Activated naive CD8-positive, alpha-beta T cell treated with anti-CD3 and anti-CD28 coated beads for 36 hours (primary cell): ENCODE results near the gene PSTPIP1. TPM values are rescaled to one million over a fixed set of nuclear protein-coding genes. Genes with fewer than 3 reads are reported as not detected.
"Not testable (repeated sequence)": the region's sequence is repeated elsewhere in the genome, so short reads cannot be mapped to it uniquely, and the experiment has no call there.

ENCODE experiments used
- DNase-seq: peaks from one replicate; pipeline ENCODE4 v3.0.0; 2021
- H3K27ac Mint-ChIP-seq: one replicate; pipeline ENCODE4 v1.8.0; 2022; ENCODE audit warnings: mild to moderate bottlenecking, moderate library complexity, mixed read lengths
- H3K27me3 Mint-ChIP-seq: one replicate; pipeline ENCODE4 v1.8.0; 2022; ENCODE audit warnings: mild to moderate bottlenecking, mixed read lengths
- H3K36me3 Mint-ChIP-seq: one replicate; pipeline ENCODE4 v1.8.0; 2021; ENCODE audit warnings: mild to moderate bottlenecking, mixed read lengths
- H3K4me1 Mint-ChIP-seq: one replicate; pipeline ENCODE4 v1.8.0; 2021; ENCODE audit warnings: mixed read lengths
- H3K4me3 Mint-ChIP-seq: one replicate; pipeline ENCODE4 v1.8.0; 2022; ENCODE audit warnings: mild to moderate bottlenecking, moderate library complexity, mixed read lengths
- H3K9me3 Mint-ChIP-seq: one replicate; pipeline ENCODE4 v1.8.0; 2022; ENCODE audit warnings: mixed read lengths
- total RNA-seq, 2 experiments: library from RNA; stranded (reverse); gene quantifications; one replicate each; pipeline ENCODE4 v1.2.3, GENCODE V29; 2021

The PSTPIP1 gene
- total RNA-seq, result 10 to 100 TPM; 93.4 to 94.5 TPM

- peak within 1 kb of the TSS; percentile 95 for H3K4me3 Mint-ChIP-seq
- H3K9me3 Mint-ChIP-seq, result peaks cover 2% of the 10 kb centered on the region
- peak within 1 kb of the TSS; percentile 95 for H3K27ac Mint-ChIP-seq
- peaks cover 32% of the 10 kb centered on the region for H3K36me3 Mint-ChIP-seq
- H3K4me1 Mint-ChIP-seq, result peaks cover 55% of the 10 kb centered on the region
- DNase-seq, result peak; percentile 77
- H3K27me3 Mint-ChIP-seq, result no peaks in the 10 kb centered on the region
Observed at GRCh38 chr15:76994971-76995945, at the start of gene PSTPIP1. Gene PSTPIP1, plus strand, starts transcription at chr15:76995126. Its CDS starts 448 bp downstream, at chr15:76995574.

- no peak overlapping the region for H3K4me3 Mint-ChIP-seq
- no peaks in the 10 kb centered on the region for H3K27me3 Mint-ChIP-seq
- peaks cover 2% of the 10 kb centered on the region for H3K4me1 Mint-ChIP-seq
- no peaks in the 10 kb centered on the region for H3K9me3 Mint-ChIP-seq
- DNase-seq, result no peak
- H3K36me3 Mint-ChIP-seq, result peaks cover 27% of the 10 kb centered on the region
- no peak overlapping the region for H3K27ac Mint-ChIP-seq
Observed at GRCh38 chr15:76945494-76946093, 49.3 kb upstream of the PSTPIP1 start.

DNA sequence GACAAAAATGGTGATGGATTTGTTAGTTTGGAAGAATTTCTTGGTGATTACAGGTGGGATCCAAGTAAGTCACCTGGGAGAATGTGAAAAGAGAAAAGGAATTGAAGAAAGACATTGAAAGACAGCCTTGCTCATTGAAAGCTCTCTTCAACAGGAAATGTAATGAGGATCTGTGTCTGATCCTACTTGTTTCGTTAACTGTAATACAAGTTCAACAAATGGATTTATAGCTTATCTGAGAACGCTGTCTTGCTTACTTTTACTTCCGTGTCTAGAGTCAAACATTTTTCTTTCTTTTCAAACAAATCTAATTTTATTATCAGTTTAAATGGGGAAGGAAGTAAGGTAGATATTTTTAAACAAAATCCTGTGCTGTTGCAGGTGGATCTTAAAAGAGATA lies 47.5 kb upstream of the PSTPIP1 start:
- no peak for DNase-seq
- H3K9me3 Mint-ChIP-seq, result no peaks in the 10 kb centered on the region
- peaks cover 8% of the 10 kb centered on the region for H3K4me1 Mint-ChIP-seq
- peaks cover 29% of the 10 kb centered on the region for H3K36me3 Mint-ChIP-seq
- H3K27ac Mint-ChIP-seq, result peak overlapping the region; percentile 18
- H3K27me3 Mint-ChIP-seq, result no peaks in the 10 kb centered on the region
- no peak overlapping the region for H3K4me3 Mint-ChIP-seq

DNA sequence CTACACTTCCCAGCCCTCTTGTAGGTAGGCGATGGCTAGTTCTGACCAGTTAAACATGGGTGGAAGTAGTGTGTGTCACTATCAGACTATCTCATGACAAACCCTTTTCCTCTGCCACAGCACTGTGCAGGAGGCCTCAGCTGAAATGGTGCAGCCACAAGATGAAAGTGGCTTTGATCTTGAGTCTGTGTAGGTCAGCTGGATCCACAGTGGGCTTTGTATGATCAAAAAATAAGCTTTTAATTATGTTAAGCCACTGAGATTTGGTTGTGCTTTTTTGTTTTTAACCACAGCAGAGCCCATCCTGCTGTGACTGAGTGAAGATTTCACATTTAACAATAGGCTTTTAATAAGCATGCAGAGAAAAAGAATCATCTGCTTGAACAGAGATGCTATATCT lies 43.7 kb upstream of the PSTPIP1 start:
- H3K36me3 Mint-ChIP-seq, result peaks cover 16% of the 10 kb centered on the region
- H3K4me3 Mint-ChIP-seq, result no peak overlapping the region
- DNase-seq, result no peak
- H3K9me3 Mint-ChIP-seq, result no peaks in the 10 kb centered on the region
- no peaks in the 10 kb centered on the region for H3K27me3 Mint-ChIP-seq
- peaks cover 11% of the 10 kb centered on the region for H3K4me1 Mint-ChIP-seq
- no peak overlapping the region for H3K27ac Mint-ChIP-seq

- Mint-ChIP-seq H3K9me3 (no peaks in the 10 kb centered on the region), H3K27ac (no peak overlapping the region), H3K4me1 (peaks cover 9% of the 10 kb centered on the region), H3K27me3 (no peaks in the 10 kb centered on the region), H3K4me3 (no peak overlapping the region), H3K36me3 (peaks cover 5% of the 10 kb centered on the region)
- DNase-seq, result no peak
Observed at GRCh38 chr15:76953913-76954312, 41.0 kb upstream of the PSTPIP1 start.

- no peaks in the 10 kb centered on the region for H3K9me3 Mint-ChIP-seq
- peaks cover 9% of the 10 kb centered on the region for H3K4me1 Mint-ChIP-seq
- H3K27me3 Mint-ChIP-seq, result no peaks in the 10 kb centered on the region
- H3K27ac Mint-ChIP-seq, result no peak overlapping the region
- no peak for DNase-seq
- H3K4me3 Mint-ChIP-seq, result no peak overlapping the region
- H3K36me3 Mint-ChIP-seq, result peaks cover 5% of the 10 kb centered on the region
Observed at GRCh38 chr15:76954744-76955143, 40.2 kb upstream of the PSTPIP1 start.

- Mint-ChIP-seq H3K36me3 (no peaks in the 10 kb centered on the region), H3K27me3 (peaks cover 4% of the 10 kb centered on the region), H3K9me3 (no peaks in the 10 kb centered on the region), H3K27ac (no peak overlapping the region), H3K4me1 (no peaks in the 10 kb centered on the region), H3K4me3 (no peak overlapping the region)
- no peak for DNase-seq
Observed at GRCh38 chr15:76961268-76962011, 33.5 kb upstream of the PSTPIP1 start.

DNA sequence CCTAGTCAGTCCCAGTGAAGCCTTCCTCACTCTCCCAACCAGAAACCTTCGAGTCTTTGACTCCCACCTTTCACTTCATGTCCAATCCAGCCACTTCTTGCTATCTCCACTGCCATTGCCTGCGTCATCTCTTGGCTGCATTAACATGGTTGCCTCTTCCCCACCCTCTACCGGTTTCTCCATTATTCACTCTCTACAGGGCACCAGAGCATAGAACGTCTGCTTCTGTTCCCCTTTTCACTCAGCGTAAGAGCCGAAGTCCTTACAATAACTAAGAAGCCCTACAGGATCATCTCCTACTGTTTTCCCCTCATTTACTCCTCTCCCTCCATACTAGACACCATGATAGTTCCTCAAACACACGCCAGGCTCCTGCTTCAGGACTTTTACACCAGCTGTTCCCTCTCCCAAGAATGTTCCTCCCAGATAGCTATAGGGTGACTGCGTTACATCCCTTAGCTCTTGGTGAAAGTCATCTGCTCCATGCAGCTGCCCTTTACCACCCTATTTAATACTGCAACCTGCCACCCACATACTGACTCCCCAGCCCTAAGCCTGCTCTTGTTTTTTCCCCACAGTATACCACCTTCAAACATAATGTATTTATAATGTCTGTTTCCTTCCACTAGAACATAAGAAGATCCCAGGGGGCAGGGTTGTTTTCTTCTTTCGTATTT lies 32.5 kb upstream of the PSTPIP1 start:
- no peaks in the 10 kb centered on the region for H3K4me1 Mint-ChIP-seq
- no peak overlapping the region for H3K4me3 Mint-ChIP-seq
- peaks cover 4% of the 10 kb centered on the region for H3K27me3 Mint-ChIP-seq
- no peak overlapping the region for H3K27ac Mint-ChIP-seq
- DNase-seq, result no peak
- H3K36me3 Mint-ChIP-seq, result no peaks in the 10 kb centered on the region
- no peaks in the 10 kb centered on the region for H3K9me3 Mint-ChIP-seq

GRCh38 chr15:76963596-76963995 lies 31.3 kb upstream of the PSTPIP1 start:
- Mint-ChIP-seq H3K9me3 (no peaks in the 10 kb centered on the region), H3K36me3 (no peaks in the 10 kb centered on the region), H3K27ac (no peak overlapping the region), H3K4me3 (no peak overlapping the region), H3K27me3 (peaks cover 4% of the 10 kb centered on the region), H3K4me1 (no peaks in the 10 kb centered on the region)
- no peak for DNase-seq

DNA sequence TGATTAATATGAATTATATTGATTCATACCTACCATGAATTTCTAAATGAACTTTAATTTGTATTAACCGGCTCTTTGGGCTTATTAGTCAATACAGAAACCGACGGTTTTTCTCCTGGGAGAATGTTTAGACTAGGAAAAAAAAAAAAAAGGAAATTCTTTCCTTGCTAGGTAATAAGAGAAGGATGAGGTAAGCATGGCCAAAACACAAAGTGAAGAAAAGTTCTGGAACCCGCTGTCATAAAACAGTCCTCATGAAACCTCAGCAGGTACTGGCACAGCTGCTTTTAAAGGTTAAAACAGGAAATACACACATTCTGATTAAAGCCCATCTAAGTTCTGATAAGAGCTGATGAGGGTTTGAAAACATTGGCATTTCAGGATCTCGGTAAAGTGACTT lies 30.8 kb upstream of the PSTPIP1 start:
- H3K27me3 Mint-ChIP-seq, result peaks cover 4% of the 10 kb centered on the region
- H3K4me3 Mint-ChIP-seq, result no peak overlapping the region
- no peak for DNase-seq
- no peaks in the 10 kb centered on the region for H3K9me3 Mint-ChIP-seq
- H3K4me1 Mint-ChIP-seq, result no peaks in the 10 kb centered on the region
- H3K27ac Mint-ChIP-seq, result no peak overlapping the region
- H3K36me3 Mint-ChIP-seq, result no peaks in the 10 kb centered on the region

GRCh38 chr15:76966051-76966450 lies 28.9 kb upstream of the PSTPIP1 start:
- H3K4me1 Mint-ChIP-seq, H3K9me3 Mint-ChIP-seq, DNase-seq, H3K27ac Mint-ChIP-seq, H3K4me3 Mint-ChIP-seq, H3K36me3 Mint-ChIP-seq, H3K27me3 Mint-ChIP-seq: not testable (repeated sequence)

GRCh38 chr15:76967067-76967466 lies 27.9 kb upstream of the PSTPIP1 start:
- Mint-ChIP-seq H3K27me3 (peaks cover 4% of the 10 kb centered on the region), H3K4me1 (no peaks in the 10 kb centered on the region), H3K4me3 (no peak overlapping the region), H3K9me3 (no peaks in the 10 kb centered on the region), H3K27ac (no peak overlapping the region), H3K36me3 (no peaks in the 10 kb centered on the region)
- no peak for DNase-seq

DNA sequence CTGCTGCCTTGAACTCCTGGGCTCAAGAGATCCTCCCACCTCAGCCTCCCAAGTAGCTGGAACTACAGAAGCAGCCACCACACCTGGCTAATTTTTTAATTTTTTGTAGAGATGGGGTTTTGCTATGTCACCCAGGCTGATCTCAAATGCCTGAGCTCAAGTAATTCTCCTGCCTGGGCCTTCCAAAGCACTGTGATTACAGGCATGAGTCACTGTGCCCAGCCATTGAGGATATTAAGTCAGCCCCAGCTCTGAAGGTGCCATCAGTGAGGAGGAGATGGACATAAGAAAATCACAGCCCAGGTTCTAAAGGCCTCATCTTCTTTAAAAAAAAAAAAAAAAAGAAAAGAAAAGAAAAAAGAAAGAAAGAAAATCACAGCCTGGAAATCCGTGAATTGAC lies 26.6 kb upstream of the PSTPIP1 start:
- Mint-ChIP-seq H3K4me3 (no peak overlapping the region), H3K27me3 (peaks cover 4% of the 10 kb centered on the region), H3K9me3 (no peaks in the 10 kb centered on the region), H3K4me1 (no peaks in the 10 kb centered on the region), H3K27ac (no peak overlapping the region), H3K36me3 (no peaks in the 10 kb centered on the region)
- no peak for DNase-seq

DNA sequence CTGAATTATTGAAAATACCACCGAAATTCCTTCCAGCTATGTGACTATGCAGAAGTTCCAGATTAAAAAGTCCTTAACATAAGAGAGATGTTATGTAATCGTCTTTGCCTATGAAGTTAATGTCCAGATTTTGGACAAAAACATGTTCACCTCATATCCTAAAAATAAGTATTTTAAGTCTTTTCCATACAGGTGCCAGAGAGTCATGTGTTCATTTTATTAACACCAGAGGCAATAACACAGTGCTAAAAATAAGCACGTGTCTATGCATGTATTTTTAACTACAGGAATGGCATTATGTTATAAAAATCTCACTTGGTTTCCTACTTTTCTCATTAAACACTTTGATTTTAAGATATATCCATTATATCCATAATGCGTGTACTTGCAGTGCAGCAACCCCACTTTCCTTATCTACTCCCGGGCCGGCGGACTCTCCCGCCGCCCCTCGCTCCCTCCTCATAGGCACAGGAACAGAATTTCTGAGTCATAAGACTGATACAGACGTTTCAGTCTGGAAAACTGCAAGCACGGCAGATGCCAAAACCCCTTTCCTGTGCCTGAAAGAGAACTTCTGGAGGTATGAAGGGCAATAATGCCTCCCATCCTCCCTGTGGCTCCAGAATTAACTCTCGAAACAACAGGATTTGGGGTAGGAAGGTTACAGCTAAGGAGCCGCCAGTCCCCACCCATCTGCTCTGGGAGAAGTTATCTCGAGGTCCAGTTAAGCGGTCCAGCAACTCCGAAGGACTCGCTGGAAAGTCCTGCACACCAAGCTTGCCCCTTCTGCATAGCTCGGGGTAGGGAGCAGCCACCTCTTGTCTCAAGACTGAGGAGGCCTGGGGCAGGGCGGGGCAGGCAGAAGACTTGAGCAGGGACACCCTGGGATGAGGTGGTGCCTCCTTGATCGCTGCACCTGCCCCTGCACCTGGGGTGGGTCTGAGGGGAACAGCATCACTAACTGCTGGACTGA lies 22.3 kb upstream of the PSTPIP1 start:
- peaks cover 16% of the 10 kb centered on the region for H3K4me1 Mint-ChIP-seq
- H3K4me3 Mint-ChIP-seq, result no peak overlapping the region
- no peaks in the 10 kb centered on the region for H3K36me3 Mint-ChIP-seq
- no peaks in the 10 kb centered on the region for H3K27me3 Mint-ChIP-seq
- no peaks in the 10 kb centered on the region for H3K9me3 Mint-ChIP-seq
- H3K27ac Mint-ChIP-seq, result no peak overlapping the region
- no peak for DNase-seq
